ENCODE results near the gene SOAT2. TPM values are rescaled to one million over a fixed set of nuclear protein-coding genes. Genes with fewer than 3 reads are reported as not detected.
"Not testable (repeated sequence)": the region's sequence is repeated elsewhere in the genome, so short reads cannot be mapped to it uniquely, and the experiment has no call there.

SOAT2 gene
- total RNA-seq, 1 donor from 2014 or later: 0.40 TPM

GRCh38 chr12:53090105-53090504, 13.2 kb upstream of the SOAT2 start:
- TF ChIP-seq CTCF (IDR thresholded peaks at IDR 0.05; ENCODE audit: unreplicated experiment): no peak
- H3K27me3 Mint-ChIP-seq (ENCODE audit: low read depth): no peaks in the 10 kb centered on the region
- H3K9me3 Mint-ChIP-seq: peaks cover 3% of the 10 kb centered on the region
- H3K36me3 Mint-ChIP-seq: no peaks in the 10 kb centered on the region
- no peak for DNase-seq (ENCODE audit: low spot score in 2 of 2, unreplicated experiment in 2 of 2)
- H3K27ac Mint-ChIP-seq: no peak overlapping the region
- peaks cover 9% of the 10 kb centered on the region for H3K4me1 Mint-ChIP-seq
- no peak overlapping the region for H3K4me3 Mint-ChIP-seq

DNA sequence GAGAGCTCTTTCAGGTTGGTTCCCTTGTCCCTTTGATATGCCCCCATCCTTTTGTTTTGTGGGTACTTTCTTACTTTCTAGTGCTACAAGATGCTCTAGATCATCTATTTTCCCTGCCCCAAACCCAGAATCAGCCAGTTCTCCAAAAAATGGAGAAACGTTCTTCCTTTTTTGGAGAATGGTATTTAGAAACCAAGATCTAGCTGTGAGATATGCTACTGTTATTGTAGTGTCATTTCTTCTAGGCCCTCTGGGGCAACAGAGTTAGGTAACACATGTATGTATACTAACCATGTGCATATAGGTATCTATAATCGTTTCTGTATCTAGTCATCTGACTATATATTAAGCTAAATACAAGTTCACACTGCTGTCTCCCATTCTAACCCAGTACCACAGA, 12.7 kb upstream of the SOAT2 start:
- H3K9me3 Mint-ChIP-seq: peaks cover 2% of the 10 kb centered on the region
- no peak for TF ChIP-seq CTCF (IDR thresholded peaks at IDR 0.05; ENCODE audit: unreplicated experiment)
- H3K27ac Mint-ChIP-seq: no peak overlapping the region
- H3K4me1 Mint-ChIP-seq: peaks cover 9% of the 10 kb centered on the region
- H3K4me3 Mint-ChIP-seq: no peak overlapping the region
- H3K36me3 Mint-ChIP-seq: no peaks in the 10 kb centered on the region
- DNase-seq (ENCODE audit: low spot score in 2 of 2, unreplicated experiment in 2 of 2): no peak
- H3K27me3 Mint-ChIP-seq (ENCODE audit: low read depth): no peaks in the 10 kb centered on the region

DNA sequence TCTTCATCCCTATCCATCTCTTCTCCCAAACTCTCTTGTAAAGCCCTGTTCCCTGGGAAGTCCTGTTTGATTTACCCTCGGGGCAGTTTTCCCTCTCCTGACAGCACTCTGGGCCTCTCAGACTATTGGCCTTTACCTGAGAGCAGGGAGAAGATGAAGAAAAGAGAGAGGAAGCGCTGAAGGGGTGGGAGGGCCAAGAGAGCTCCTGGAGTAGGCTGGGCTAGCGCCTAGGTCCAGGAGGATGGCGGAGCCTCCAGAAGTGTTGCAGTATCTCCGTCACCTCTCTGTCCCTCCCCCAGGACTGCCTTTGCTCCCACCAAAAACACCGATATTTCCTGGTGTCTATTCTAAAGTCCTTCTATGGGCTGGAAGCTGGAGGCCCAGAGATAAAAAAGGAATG, 11.5 kb upstream of the SOAT2 start:
- Mint-ChIP-seq H3K27me3 (ENCODE audit: low read depth) (peaks cover 1% of the 10 kb centered on the region), H3K9me3 (no peaks in the 10 kb centered on the region), H3K27ac (no peak overlapping the region), H3K4me1 (peaks cover 17% of the 10 kb centered on the region), H3K36me3 (no peaks in the 10 kb centered on the region), H3K4me3 (no peak overlapping the region)
- DNase-seq (ENCODE audit: low spot score in 2 of 2, unreplicated experiment in 2 of 2): no peak
- TF ChIP-seq CTCF (IDR thresholded peaks at IDR 0.05; ENCODE audit: unreplicated experiment): no peak

- H3K27me3 Mint-ChIP-seq (ENCODE audit: low read depth): peaks cover 1% of the 10 kb centered on the region
- H3K4me3 Mint-ChIP-seq: no peak overlapping the region
- H3K4me1 Mint-ChIP-seq: peaks cover 32% of the 10 kb centered on the region
- peak overlapping the region; percentile 26 for H3K27ac Mint-ChIP-seq
- DNase-seq (ENCODE audit: low spot score in 2 of 2, unreplicated experiment in 2 of 2): no peak
- H3K9me3 Mint-ChIP-seq: no peaks in the 10 kb centered on the region
- TF ChIP-seq CTCF (IDR thresholded peaks at IDR 0.05; ENCODE audit: unreplicated experiment): no peak
- H3K36me3 Mint-ChIP-seq: no peaks in the 10 kb centered on the region
Measured at GRCh38 chr12:53093777-53094393, 9.4 kb upstream of the SOAT2 start.

DNA sequence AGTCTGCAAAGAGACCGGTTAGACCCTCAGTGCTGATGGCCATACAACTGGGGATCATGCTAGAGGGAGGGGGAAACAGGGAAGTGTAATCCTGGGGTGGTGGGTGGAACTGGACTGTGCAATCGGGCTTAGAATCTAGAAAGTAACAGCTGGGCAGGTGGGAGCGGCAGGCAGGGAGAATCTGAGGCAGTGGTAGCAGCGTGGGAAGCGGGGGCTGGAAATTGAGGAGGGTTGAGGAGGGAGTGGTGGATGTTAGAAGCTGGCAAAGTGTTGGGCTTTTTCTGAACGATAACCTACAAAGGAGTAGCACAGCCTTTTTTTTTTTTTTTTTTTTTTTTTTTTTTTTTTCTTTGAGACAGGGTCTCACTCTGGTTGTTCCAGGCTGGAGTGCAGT, 8.9 kb upstream of the SOAT2 start:
- Mint-ChIP-seq H3K27ac (peak overlapping the region; percentile 26), H3K36me3 (no peaks in the 10 kb centered on the region), H3K4me1 (peaks cover 38% of the 10 kb centered on the region), H3K9me3 (no peaks in the 10 kb centered on the region), H3K27me3 (ENCODE audit: low read depth) (peaks cover 1% of the 10 kb centered on the region), H3K4me3 (no peak overlapping the region)
- TF ChIP-seq CTCF (IDR thresholded peaks at IDR 0.05; ENCODE audit: unreplicated experiment): no peak
- no peak for DNase-seq (ENCODE audit: low spot score in 2 of 2, unreplicated experiment in 2 of 2)

DNA sequence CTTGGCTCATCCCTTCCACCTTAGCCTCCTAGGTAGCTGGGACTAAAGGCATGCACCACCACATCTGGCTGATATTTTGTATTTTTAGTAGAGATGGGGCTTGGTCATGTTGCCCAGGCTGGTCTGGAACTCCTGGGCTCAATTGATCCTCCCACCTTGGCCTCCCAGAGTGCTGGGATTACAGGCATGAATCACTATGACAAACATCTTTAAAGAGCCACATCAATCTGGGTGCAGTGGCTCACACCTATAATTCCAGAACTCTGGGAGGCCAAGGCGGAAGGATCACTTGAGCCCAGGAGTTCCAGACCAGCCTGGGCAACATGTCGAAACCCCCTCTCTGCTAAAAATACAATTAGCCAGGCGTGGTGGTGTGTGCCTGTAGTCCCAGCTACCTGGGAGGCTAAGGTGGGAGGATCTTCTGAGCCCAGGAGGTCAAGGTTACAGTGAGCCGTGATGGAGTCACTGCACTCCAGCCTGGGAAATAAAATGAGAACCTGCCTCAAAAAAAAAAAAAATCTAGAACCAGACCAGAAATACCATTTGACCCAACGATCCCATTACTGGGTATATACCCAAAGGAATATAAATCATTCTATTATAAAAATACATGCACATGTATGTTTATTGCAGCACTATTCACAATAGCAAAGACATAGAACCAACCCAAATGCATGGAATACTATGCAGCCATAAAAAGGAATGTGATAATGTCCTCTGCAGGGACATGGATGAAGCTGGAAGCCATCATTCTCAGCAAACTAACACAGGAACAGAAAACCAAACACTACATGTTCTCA, 8.3 kb upstream of the SOAT2 start:
- DNase-seq (ENCODE audit: low spot score in 2 of 2, unreplicated experiment in 2 of 2); H3K4me3 Mint-ChIP-seq; H3K36me3 Mint-ChIP-seq; H3K9me3 Mint-ChIP-seq; H3K27me3 Mint-ChIP-seq (ENCODE audit: low read depth); H3K27ac Mint-ChIP-seq: not testable (repeated sequence)
- peaks cover 39% of the 10 kb centered on the region for H3K4me1 Mint-ChIP-seq

DNA sequence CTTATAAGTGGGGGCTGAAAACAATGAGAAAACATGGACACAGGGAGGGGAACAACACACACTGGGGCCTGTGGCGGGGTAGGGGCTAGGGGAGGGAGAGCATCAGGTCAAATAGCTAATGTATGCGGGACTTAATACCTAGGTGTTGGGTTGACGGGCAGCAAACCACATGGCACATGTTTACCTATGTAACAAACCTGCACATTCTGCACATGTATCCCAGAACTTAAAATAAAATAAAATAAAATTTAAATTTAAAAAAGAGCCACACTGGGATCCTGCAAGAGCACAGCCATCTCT, 7.7 kb upstream of the SOAT2 start:
- H3K4me3 Mint-ChIP-seq; H3K27ac Mint-ChIP-seq; H3K27me3 Mint-ChIP-seq (ENCODE audit: low read depth); H3K9me3 Mint-ChIP-seq; DNase-seq (ENCODE audit: low spot score in 2 of 2, unreplicated experiment in 2 of 2); H3K36me3 Mint-ChIP-seq: not testable (repeated sequence)
- peaks cover 41% of the 10 kb centered on the region for H3K4me1 Mint-ChIP-seq
